Transverse colon (tissue), 4 donors: ENCODE results near the gene PRR23E. TPM values are rescaled to one million over a fixed set of nuclear protein-coding genes. Genes with fewer than 3 reads are reported as not detected.

ENCODE experiments used
- DNase-seq: peaks from one replicate; pipeline ENCODE4 v3.0.0-alpha.2; 2019
- H3K27ac ChIP-seq, 4 donors: fragments of 200-600 bp; sonication (generic); 2 replicates each; pipeline ENCODE4 v1.5.1; 2016 to 2018; ENCODE audit warnings: inconsistent platforms in 4 of 4
- H3K27me3 ChIP-seq: fragments of 200-600 bp; sonication (generic); 2 replicates; pipeline ENCODE4 v1.5.1; 2017; ENCODE audit warnings: inconsistent platforms
- H3K36me3 ChIP-seq, 4 donors: fragments of 200-600 bp; sonication (generic); 2 replicates each; pipeline ENCODE4 v1.5.1; 2017 to 2019; ENCODE audit warnings: inconsistent platforms in 4 of 4
- H3K4me1 ChIP-seq, 4 donors: fragments of 200-600 bp; sonication (generic); 2 replicates each; pipeline ENCODE4 v1.5.1; 2017 to 2020; ENCODE audit warnings: inconsistent platforms in 4 of 4
- H3K4me3 ChIP-seq, 4 donors: fragments of 200-600 bp; sonication (generic); 1 replicate in 1 of 4; 2 replicates in 3 of 4; pipeline versions ENCODE4 v1.5.1 to v1.6.1; 2017 to 2019; ENCODE audit warnings: inconsistent platforms in 4 of 4
- H3K9me3 ChIP-seq, 2 donors: fragments of 200-600 bp; sonication (generic); 2 replicates each; pipeline ENCODE4 v1.5.1; 2017 to 2019; ENCODE audit warnings: inconsistent platforms in 2 of 2
- CTCF ChIP-seq, 5 experiments: fragments of 200-600 bp in 3 of 5; fragments of 450-650 bp in 2 of 5; sonication (generic) in 3 of 5; IDR thresholded peaks; 1 replicate in 2 of 5; 2 replicates in 3 of 5; pipeline ENCODE4 v1.5.1; 2016 to 2017; ENCODE audit warnings: antibody characterized with exemption in 5 of 5, inconsistent platforms in 3 of 5, mild to moderate bottlenecking in 2 of 5, moderate library complexity in 1 of 5
- EP300 ChIP-seq: sonication (generic); formaldehyde crosslinking; IDR thresholded peaks from one replicate; pipeline ENCODE4 v1.6.1; 2017; ENCODE audit warnings: antibody characterized with exemption, low read depth
- POLR2A ChIP-seq: fragments of 450-650 bp; IDR thresholded peaks from one replicate; pipeline ENCODE4 v1.6.1; 2016; ENCODE audit warnings: antibody characterized with exemption, mild to moderate bottlenecking, moderate library complexity
- POLR2AphosphoS5 ChIP-seq, 3 donors: sonication (generic); formaldehyde crosslinking; IDR thresholded peaks; one replicate each; pipeline ENCODE4 v1.6.1; 2016; ENCODE audit warnings: antibody characterized with exemption in 3 of 3
- WGBS, 2 donors: methylation state at CpG; one replicate each; pipeline ENCODE4 v1.1.5; 2018; ENCODE audit warnings: low coverage in 1 of 2; 5-methylcytosine and 5-hydroxymethylcytosine counted together
- in situ Hi-C, 4 donors: fragments of 200-750 bp; cut with MboI; loops; one replicate each; pipeline versions ENCODE4 v1.15.0 to v1.15.1; 2017; ENCODE audit warnings: low sequenced_read_pairs in 3 of 4, low pct_ligation_motif_present in 1 of 4, low pct_unique_long_range_greater_than_20kb in 1 of 4
- intact Hi-C: fragments of 100-400 bp; cut with DNase I; formaldehyde crosslinking; loops from one replicate; pipeline ENCODE4 v1.15.1; 2023; ENCODE audit warnings: low total_unique reads
- total RNA-seq, 4 donors: library from RNA; depleted of rRNA; stranded (reverse); fragments of >200 nt; gene quantifications; one replicate each; pipeline ENCODE4 v1.1.0, GENCODE V29; 2016

Gene PRR23E
- total RNA-seq, 4 donors from 2014 or later, result not detected

GRCh38 chr3:127161973-127162579 lies 30.9 kb upstream of the PRR23E start:
- Histone ChIP-seq H3K4me3 (no peak overlapping the region), H3K9me3 (no peaks in the 10 kb centered on the region), H3K27ac (no peak overlapping the region), H3K36me3 (no peaks in the 10 kb centered on the region), H3K27me3 (peaks cover 13% of the 10 kb centered on the region), H3K4me1 (peaks cover 0 to 3% (median 0%) of the 10 kb centered on the region in 4 donors)
- WGBS, 2 donors, result 71 to 86% methylated on average over 2 of the region's 2 CpGs
- intact Hi-C loops (no loop called here), in situ Hi-C loops (no loop called here)
- no peak for DNase-seq
- TF ChIP-seq EP300 (no peak), POLR2A (no peak), POLR2AphosphoS5 (IDR thresholded peaks at IDR 0.05) (no peak), CTCF (IDR thresholded peaks at IDR 0.05) (no peak)

GRCh38 chr3:127162947-127163645 lies 29.8 kb upstream of the PRR23E start:
- no peaks in the 10 kb centered on the region for H3K36me3 ChIP-seq
- H3K4me1 ChIP-seq, result no peaks in the 10 kb centered on the region
- TF ChIP-seq EP300, result no peak
- TF ChIP-seq CTCF (IDR thresholded peaks at IDR 0.05), result no peak
- no peak for TF ChIP-seq POLR2AphosphoS5 (IDR thresholded peaks at IDR 0.05)
- TF ChIP-seq POLR2A, result no peak
- in situ Hi-C loops (no loop called here), intact Hi-C loops (no loop called here)
- no peak overlapping the region for H3K27ac ChIP-seq
- H3K27me3 ChIP-seq, result peaks cover 13% of the 10 kb centered on the region
- no peak for DNase-seq
- WGBS, 2 donors, result 47 to 57% methylated on average over 4 to 13 of the region's 15 CpGs
- no peak overlapping the region for H3K4me3 ChIP-seq
- H3K9me3 ChIP-seq, result no peaks in the 10 kb centered on the region

DNA sequence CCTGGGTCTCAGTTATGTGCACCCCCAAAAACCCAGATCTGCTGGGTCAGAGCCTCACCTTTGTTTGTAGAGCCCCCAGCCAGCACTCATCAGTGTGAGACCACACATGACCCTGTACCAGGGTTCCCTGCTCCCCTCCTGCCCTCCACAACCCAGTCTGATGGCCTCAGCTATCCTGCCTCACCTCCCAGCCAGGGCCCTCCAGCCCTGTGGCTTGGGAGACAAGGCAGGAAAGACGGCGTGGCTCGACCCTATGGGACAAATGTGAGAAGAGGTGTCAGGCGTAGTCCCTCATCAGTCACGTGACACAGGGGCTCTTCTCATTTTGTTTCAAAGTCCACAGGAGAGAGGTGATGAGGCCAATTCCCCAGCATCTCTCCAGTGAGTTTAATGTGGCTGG lies 28.3 kb upstream of the PRR23E start:
- H3K4me1 ChIP-seq, result no peaks in the 10 kb centered on the region
- WGBS, 2 donors, result 65% methylated on average over 5 of the region's 5 CpGs; no CpG with 5 or more reads in 1 of the 2 donors
- peaks cover 4% of the 10 kb centered on the region for H3K27me3 ChIP-seq
- no peak for TF ChIP-seq CTCF (IDR thresholded peaks at IDR 0.05)
- no peak for TF ChIP-seq POLR2AphosphoS5 (IDR thresholded peaks at IDR 0.05)
- no peak for TF ChIP-seq EP300
- no peak for TF ChIP-seq POLR2A
- no peaks in the 10 kb centered on the region for H3K36me3 ChIP-seq
- no peak overlapping the region for H3K4me3 ChIP-seq
- no peak overlapping the region for H3K27ac ChIP-seq
- no peak for DNase-seq
- in situ Hi-C loops (no loop called here), intact Hi-C loops (no loop called here)
- H3K9me3 ChIP-seq, result no peaks in the 10 kb centered on the region

- Histone ChIP-seq H3K27me3 (peaks cover 5% of the 10 kb centered on the region), H3K36me3 (no peaks in the 10 kb centered on the region), H3K27ac (no peak overlapping the region), H3K4me1 (no peaks in the 10 kb centered on the region), H3K4me3 (no peak overlapping the region), H3K9me3 (no peaks in the 10 kb centered on the region)
- in situ Hi-C loops (no loop called here), intact Hi-C loops (no loop called here)
- WGBS, 2 donors, result 95% methylated on average over 2 of the region's 2 CpGs; no CpG with 5 or more reads in 1 of the 2 donors
- no peak for DNase-seq
- TF ChIP-seq EP300 (no peak), CTCF (IDR thresholded peaks at IDR 0.05) (no peak), POLR2A (no peak), POLR2AphosphoS5 (IDR thresholded peaks at IDR 0.05) (no peak)
Measured at GRCh38 chr3:127165036-127165435, 27.9 kb upstream of the PRR23E start.
